K562 (cell line): ENCODE data around the gene CACNA2D3. TPM values are rescaled to one million over a fixed set of nuclear protein-coding genes. Genes with fewer than 3 reads are reported as not detected.

ENCODE experiments used
- ATAC-seq: fragments of 200-7000 bp; cut with Tn5 transposase; 3 replicates; pipeline ENCODE4 v1.9.1; 2020; ENCODE audit warnings: moderate library complexity
- BruUV-seq: library from RNA; stranded (reverse); fragments of 400-500 nt; replicated peaks from 2 replicates; lab custom pipeline; 2021; lab: Mats Ljungman, UMichigan
- CTCF ChIA-PET: fragments of 300-600 bp; formaldehyde crosslinking; extraction: SDS; loops from one replicate; lab custom pipeline; 2021; ENCODE audit warnings: low intra/inter-chr PET ratio; lab: Yijun Ruan, JAX
- POLR2A ChIA-PET: fragments of 300-600, 350-650 bp; sonication (Branson Sonifier 250); formaldehyde crosslinking; extraction: SDS; loops from one replicate; lab custom pipeline; 2021; ENCODE audit warnings: antibody characterized with exemption, inconsistent platforms; lab: Yijun Ruan, JAX
- DNase-seq, 4 experiments: peaks; one replicate each; pipeline versions ENCODE4 v3.0.0 to v3.0.0-alpha.2; 2011 to 2018; ENCODE audit warnings: low spot score in 3 of 4, mixed read lengths in 3 of 4; ENCODE audit errors: extremely low read depth in 1 of 4
- FAIRE-seq: peaks from 2 replicates; lab custom pipeline; 2011; peaks lifted over from hg19 to GRCh38; lab: Jason Lieb, UNC
- H2AFZ ChIP-seq: 2 replicates; pipeline ENCODE4 v1.6.0; 2011; ENCODE audit warnings: low read depth, low read length, control low read depth, inconsistent platforms
- H3K27ac ChIP-seq: fragments of 200-600 bp; 3 replicates; pipeline ENCODE4 v1.8.0; 2011; ENCODE audit warnings: low read depth, mild to moderate bottlenecking, control low read depth, inconsistent platforms, low read length, moderate library complexity, mixed read lengths; ENCODE audit errors: extremely low read depth
- H3K27me3 ChIP-seq, 2 experiments: fragments of 300-600 bp in 1 of 2; 2 replicates in 1 of 2; 3 replicates in 1 of 2; pipeline versions ENCODE4 v1.6.0 to v1.8.0; 2011; ENCODE audit warnings: inconsistent platforms in 2 of 2, low read length in 2 of 2, mild to moderate bottlenecking in 1 of 2, mixed read lengths in 1 of 2, moderate library complexity in 1 of 2; ENCODE audit not compliant: control insufficient read depth in 2 of 2, insufficient read depth in 2 of 2
- H3K36me3 ChIP-seq: fragments of 300-600 bp; 3 replicates; pipeline ENCODE4 v1.8.0; 2011; ENCODE audit warnings: mild to moderate bottlenecking, low read length, inconsistent platforms; ENCODE audit not compliant: control insufficient read depth, insufficient read depth
- H3K4me1 ChIP-seq, 2 experiments: fragments of 200-600 bp in 1 of 2; replicated peaks in 1 of 2; 2 replicates in 1 of 2; 3 replicates in 1 of 2; pipeline versions ENCODE4 v1.5.1 to v1.8.0; 2011; ENCODE audit warnings: inconsistent platforms in 2 of 2, low read length in 2 of 2, mild to moderate bottlenecking in 1 of 2, mixed read lengths in 1 of 2, moderate library complexity in 1 of 2; ENCODE audit not compliant: control insufficient read depth in 2 of 2, insufficient read depth in 2 of 2
- H3K4me2 ChIP-seq: 2 replicates; pipeline ENCODE4 v1.6.1; 2011; ENCODE audit warnings: low read length, control low read depth, inconsistent platforms, mixed read lengths; ENCODE audit not compliant: insufficient read depth
- H3K4me3 ChIP-seq: fragments of 200-600 bp; sonication (generic), shearing (Covaris generic); 2 replicates; pipeline ENCODE4 v1.5.1; 2016; ENCODE audit warnings: control low read depth, inconsistent platforms
- H3K79me2 ChIP-seq: fragments of 200-600 bp; 3 replicates; pipeline ENCODE4 v1.8.0; 2011; ENCODE audit warnings: low read length, inconsistent platforms; ENCODE audit not compliant: control insufficient read depth, insufficient read depth
- H3K9ac ChIP-seq, 2 experiments: 2 replicates each; pipeline versions ENCODE4 v1.6.0 to v1.6.1; 2011; ENCODE audit warnings: low read depth in 2 of 2, low read length in 2 of 2, control low read depth in 1 of 2, inconsistent platforms in 1 of 2, mild to moderate bottlenecking in 1 of 2, mixed read lengths in 1 of 2; ENCODE audit not compliant: insufficient read depth in 1 of 2
- H3K9me1 ChIP-seq: one replicate; pipeline ENCODE4 v1.6.0; 2011; ENCODE audit warnings: inconsistent platforms, mild to moderate bottlenecking, low read length, moderate library complexity; ENCODE audit not compliant: control insufficient read depth, insufficient read depth
- H3K9me3 ChIP-seq: replicated peaks from 2 replicates; pipeline ENCODE4 v1.5.1; 2011; ENCODE audit warnings: low read depth, low read length, inconsistent platforms; ENCODE audit not compliant: control insufficient read depth, insufficient read depth
- H4K20me1 ChIP-seq: replicated peaks from 2 replicates; pipeline ENCODE4 v1.6.1; 2011; ENCODE audit warnings: low read length, inconsistent platforms, mixed read lengths; ENCODE audit not compliant: control insufficient read depth, insufficient read depth
- BHLHE40 ChIP-seq: IDR thresholded peaks from 2 replicates; pipeline ENCODE4 v1.6.1; 2011; ENCODE audit warnings: low read length, improper control_type of control experiment
- CBX3 ChIP-seq, 2 experiments: IDR thresholded peaks; 1 replicate in 1 of 2; 2 replicates in 1 of 2; pipeline ENCODE4 v1.6.1; 2012; ENCODE audit warnings: inconsistent platforms in 2 of 2, low read length in 2 of 2, borderline replicate concordance in 1 of 2, control low read depth in 1 of 2
- CBX5 ChIP-seq: IDR thresholded peaks from 2 replicates; pipeline ENCODE4 v1.6.1; 2014; ENCODE audit warnings: low read depth, borderline replicate concordance
- HMG20B ChIP-seq: fragments of 250-450 bp; sonication (Bioruptor Pico); IDR thresholded peaks from 2 replicates; pipeline ENCODE4 v1.5.0; 2021; ENCODE audit warnings: mild to moderate bottlenecking
- JUND ChIP-seq, 2 experiments: IDR thresholded peaks; 2 replicates in 1 of 2; 3 replicates in 1 of 2; pipeline ENCODE4 v1.6.1; 2011; ENCODE audit warnings: borderline replicate concordance in 2 of 2, low read depth in 2 of 2, low read length in 2 of 2, improper control_type of control experiment in 1 of 2, missing biosample characterization in 1 of 2, missing genetic modification characterization in 1 of 2, missing genetic modification reagents in 1 of 2
- MAZ ChIP-seq, 2 experiments: fragments of 450-650 bp in 1 of 2; sonication (generic) in 1 of 2; formaldehyde crosslinking; IDR thresholded peaks in 1 of 2; conservative IDR thresholded peaks in 1 of 2; 2 replicates each; pipeline versions ENCODE4 v1.4.0 to v1.5.0; 2020; ENCODE audit warnings: mild to moderate bottlenecking in 1 of 2, missing genetic modification reagents in 1 of 2
- PHB2 ChIP-seq: fragments of 450-650 bp; IDR thresholded peaks from 2 replicates; pipeline ENCODE4 v1.6.1; 2017; ENCODE audit warnings: low read depth
- RREB1 ChIP-seq: fragments of 250-450 bp; sonication (Bioruptor Pico); IDR thresholded peaks from 2 replicates; pipeline ENCODE4 v1.4.0; 2020
- SRSF7 ChIP-seq: fragments of 200-400 bp; formaldehyde crosslinking; optimal IDR thresholded peaks from 2 replicates; pipeline ENCODE3; 2017; ENCODE audit warnings: mild to moderate bottlenecking, low read depth, low read length
- UBTF ChIP-seq, 2 experiments: IDR thresholded peaks; 2 replicates each; pipeline ENCODE4 v1.6.1; 2012; ENCODE audit warnings: improper control_type of control experiment in 2 of 2, low read depth in 2 of 2, low read length in 2 of 2, borderline replicate concordance in 1 of 2
- ZFP1 ChIP-seq: fragments of 450-650 bp; formaldehyde crosslinking; IDR thresholded peaks from 2 replicates; pipeline ENCODE4 v1.4.0; 2020; ENCODE audit warnings: mild to moderate bottlenecking, mixed read lengths
- ZNF143 ChIP-seq: sonication (generic); formaldehyde crosslinking; IDR thresholded peaks from 2 replicates; pipeline ENCODE4 v1.9.0; 2022; ENCODE audit warnings: mild to moderate bottlenecking, missing genetic modification reagents
- ZNF165 ChIP-seq: fragments of 250-450 bp; sonication (Bioruptor Pico); IDR thresholded peaks from 2 replicates; pipeline ENCODE4 v1.4.0; 2020; ENCODE audit warnings: borderline replicate concordance
- ZNF785 ChIP-seq: fragments of 250-450 bp; sonication (Bioruptor Pico); IDR thresholded peaks from 2 replicates; pipeline ENCODE4 v1.4.0; 2020; ENCODE audit warnings: mild to moderate bottlenecking
- in situ Hi-C: fragments of 300-500 bp; cut with MboI; formaldehyde crosslinking; loops from 4 replicates; pipeline ENCODE4 v1.15.0; 2018; ENCODE audit warnings: inconsistent platforms, mixed read lengths
- intact Hi-C: fragments of 100-400 bp; cut with micrococcal nuclease; formaldehyde crosslinking; loops from 2 replicates; pipeline ENCODE4 v1.14.2; 2022
- polyA plus RNA-seq, 8 experiments: library from polyadenylated mRNA; depleted of rRNA in 4 of 8; stranded (reverse) in 5 of 8; unstranded in 3 of 8; fragments of >200 nt; fragmentation: Nextera tagmentation in 2 of 8; fragmentation: Illumina TruSeq in 1 of 8; extraction: Ambion mirVana in 2 of 8; extraction: Trizol in 1 of 8; gene quantifications; 2 replicates each; pipeline versions ENCODE4 v1.2.1 to v1.2.3, GENCODE V29; 2011 to 2014; ENCODE audit warnings: inconsistent platforms in 1 of 8, missing spikeins in 1 of 8
- total RNA-seq, 7 experiments: library from RNA; depleted of rRNA in 6 of 7; stranded (reverse); fragments of >200 nt in 6 of 7; fragmentation: Illumina TruSeq in 2 of 7; extraction: Trizol in 2 of 7; gene quantifications; 2 replicates each; pipeline versions ENCODE4 v1.2.1 to v1.2.3, GENCODE V29; 2011 to 2021; ENCODE audit warnings: low replicate concordance in 1 of 7

CACNA2D3 gene
- total and polyA plus RNA-seq, 9 of the 15 experiments (the other 6 are each of a cell fraction or from before 2014, with no cell fraction given) = 0.01 TPM; not detected in 8

DNA sequence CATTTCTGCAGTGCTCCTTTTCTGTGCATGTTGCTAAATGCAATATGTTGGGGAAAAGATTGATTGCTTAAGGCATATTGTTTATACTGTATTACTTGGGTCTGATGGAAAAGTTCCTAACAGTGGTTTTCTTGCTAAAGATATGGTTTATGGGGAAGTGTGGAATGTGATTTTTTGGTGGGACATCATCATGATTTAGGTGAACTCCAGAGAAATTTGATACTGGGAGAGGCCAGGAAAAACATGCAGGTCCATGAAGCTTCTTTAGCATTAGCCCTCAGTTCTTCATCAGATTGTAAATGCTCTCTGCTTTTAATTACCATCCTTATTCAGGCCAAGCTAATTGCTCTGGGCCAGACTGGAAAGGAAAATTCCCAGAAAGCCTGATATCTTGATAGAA is 658.0 kb downstream of the CACNA2D3 start:
- CTCF ChIA-PET = no interaction called here
- no peak for TF ChIP-seq ZNF143 (CRISPR knock-in tag)
- no peak for TF ChIP-seq CBX5
- TF ChIP-seq ZNF165 (CRISPR knock-in tag) = no peak
- no peak for TF ChIP-seq SRSF7
- TF ChIP-seq JUND (IDR thresholded peaks at IDR 0.05; ENCODE audit: borderline replicate concordance, low read depth, low read length) = no peak
- no peak for TF ChIP-seq JUND (tag; IDR thresholded peaks at IDR 0.05; ENCODE audit: borderline replicate concordance, low read depth, low read length)
- no peak for TF ChIP-seq RREB1 (CRISPR knock-in tag)
- TF ChIP-seq MAZ (CRISPR knock-in tag; conservative IDR thresholded peaks at IDR 0.05 in 1 of 2, IDR thresholded peaks at IDR 0.05 in 1 of 2) = no peak
- TF ChIP-seq ZNF785 (CRISPR knock-in tag) = no peak
- no peak for TF ChIP-seq PHB2
- TF ChIP-seq UBTF (IDR thresholded peaks at IDR 0.05; ENCODE audit: borderline replicate concordance in 1 of 2, low read depth in 2 of 2, low read length in 2 of 2) = no peak
- TF ChIP-seq BHLHE40 = no peak
- TF ChIP-seq HMG20B = no peak
- no peak for TF ChIP-seq CBX3 (IDR thresholded peaks at IDR 0.05; ENCODE audit: borderline replicate concordance in 1 of 2, low read length in 2 of 2)
- TF ChIP-seq ZFP1 (CRISPR knock-in tag) = no peak

More for the DNA sequence above, 658.0 kb downstream of the CACNA2D3 start:
- ATAC-seq (no peak), DNase-seq (no peak), FAIRE-seq (no peak)
- in situ Hi-C loops = no loop called here
- no peak overlapping the region for H3K9ac ChIP-seq
- H3K36me3 ChIP-seq = no peaks in the 10 kb centered on the region
- no peaks in the 10 kb centered on the region for H3K9me3 ChIP-seq
- no peak overlapping the region for H3K4me2 ChIP-seq
- no peak overlapping the region for H3K27ac ChIP-seq
- no peak overlapping the region for H2AFZ ChIP-seq
- H4K20me1 ChIP-seq = no peaks in the 10 kb centered on the region
- POLR2A ChIA-PET = no interaction called here
- no peaks in the 10 kb centered on the region for H3K27me3 ChIP-seq
- no peaks in the 10 kb centered on the region for H3K9me1 ChIP-seq
- H3K4me3 ChIP-seq = no peak overlapping the region
- no peaks in the 10 kb centered on the region for H3K79me2 ChIP-seq
- no peaks in the 10 kb centered on the region for H3K4me1 ChIP-seq
- BruUV-seq = no TSS peak
- intact Hi-C loops = no loop called here
